Thoracic aorta (tissue), 2 donors: ENCODE results near the gene SPRR1B. TPM values are rescaled to one million over a fixed set of nuclear protein-coding genes. Genes with fewer than 3 reads are reported as not detected.
"Not testable (repeated sequence)": the region's sequence is repeated elsewhere in the genome, so short reads cannot be mapped to it uniquely, and the experiment has no call there.

Source experiments
- ATAC-seq: fragments of 150-250 bp; one replicate; pipeline ENCODE4 v1.8.0; 2017; ENCODE audit warnings: low read depth; ENCODE audit not compliant: insufficient number of reproducible peaks, low FRiP score
- DNase-seq: peaks from one replicate; pipeline ENCODE4 v3.0.0-alpha.2; 2020; ENCODE audit warnings: low spot score
- H3K27ac ChIP-seq, 2 donors: fragments of 200-600 bp; sonication (generic); 1 replicate in 1 of 2; 2 replicates in 1 of 2; pipeline ENCODE4 v1.5.1; 2016; ENCODE audit warnings: mild to moderate bottlenecking in 2 of 2, moderate library complexity in 2 of 2
- H3K27me3 ChIP-seq: fragments of 200-600 bp; sonication (generic); replicated peaks from 2 replicates; pipeline ENCODE4 v1.6.0; 2016; ENCODE audit warnings: mild to moderate bottlenecking; ENCODE audit not compliant: insufficient read depth
- H3K36me3 ChIP-seq: fragments of 200-600 bp; sonication (generic); one replicate; pipeline ENCODE4 v1.5.1; 2016
- H3K4me1 ChIP-seq, 2 donors: fragments of 200-600 bp; sonication (generic); 1 replicate in 1 of 2; 2 replicates in 1 of 2; pipeline versions ENCODE4 v1.5.1 to v1.6.0; 2016; ENCODE audit warnings: low read depth in 2 of 2, mild to moderate bottlenecking in 1 of 2; ENCODE audit not compliant: control insufficient read depth in 1 of 2
- H3K4me3 ChIP-seq: fragments of 200-600 bp; sonication (generic); 2 replicates; pipeline ENCODE4 v1.5.1; 2016; ENCODE audit warnings: mild to moderate bottlenecking
- H3K9me3 ChIP-seq: fragments of 200-600 bp; sonication (generic); 2 replicates; pipeline ENCODE4 v1.5.1; 2016
- total RNA-seq, 2 donors: library from RNA; depleted of rRNA; stranded (reverse); fragments of >200 nt; gene quantifications; one replicate each; pipeline versions ENCODE4 v1.1.0 to v1.2.3, GENCODE V29; 2016
- TF ChIP-seq, protein P1 (sequence below): fragments of 200-600 bp; sonication (generic); IDR thresholded peaks from one replicate; pipeline ENCODE4 v1.5.1; 2019; ENCODE audit warnings: antibody characterized with exemption

SPRR1B gene
- total RNA-seq, 2 donors from 2014 or later = not detected

GRCh38 chr1:152999818-153000217, 31.2 kb upstream of the SPRR1B start:
- Histone ChIP-seq H3K4me1 (no peaks in the 10 kb centered on the region), H3K9me3 (peaks cover 4% of the 10 kb centered on the region), H3K36me3 (no peaks in the 10 kb centered on the region), H3K27me3 (no peaks in the 10 kb centered on the region), H3K27ac (no peak overlapping the region), H3K4me3 (no peak overlapping the region)
- TF ChIP-seq, protein P1, sequence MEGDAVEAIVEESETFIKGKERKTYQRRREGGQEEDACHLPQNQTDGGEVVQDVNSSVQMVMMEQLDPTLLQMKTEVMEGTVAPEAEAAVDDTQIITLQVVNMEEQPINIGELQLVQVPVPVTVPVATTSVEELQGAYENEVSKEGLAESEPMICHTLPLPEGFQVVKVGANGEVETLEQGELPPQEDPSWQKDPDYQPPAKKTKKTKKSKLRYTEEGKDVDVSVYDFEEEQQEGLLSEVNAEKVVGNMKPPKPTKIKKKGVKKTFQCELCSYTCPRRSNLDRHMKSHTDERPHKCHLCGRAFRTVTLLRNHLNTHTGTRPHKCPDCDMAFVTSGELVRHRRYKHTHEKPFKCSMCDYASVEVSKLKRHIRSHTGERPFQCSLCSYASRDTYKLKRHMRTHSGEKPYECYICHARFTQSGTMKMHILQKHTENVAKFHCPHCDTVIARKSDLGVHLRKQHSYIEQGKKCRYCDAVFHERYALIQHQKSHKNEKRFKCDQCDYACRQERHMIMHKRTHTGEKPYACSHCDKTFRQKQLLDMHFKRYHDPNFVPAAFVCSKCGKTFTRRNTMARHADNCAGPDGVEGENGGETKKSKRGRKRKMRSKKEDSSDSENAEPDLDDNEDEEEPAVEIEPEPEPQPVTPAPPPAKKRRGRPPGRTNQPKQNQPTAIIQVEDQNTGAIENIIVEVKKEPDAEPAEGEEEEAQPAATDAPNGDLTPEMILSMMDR = no peak
- no peak for ATAC-seq
- no peak for DNase-seq

GRCh38 chr1:153000294-153000693, 30.7 kb upstream of the SPRR1B start:
- DNase-seq (no peak), ATAC-seq (no peak)
- Histone ChIP-seq H3K36me3 (no peaks in the 10 kb centered on the region), H3K27me3 (no peaks in the 10 kb centered on the region), H3K4me3 (no peak overlapping the region), H3K9me3 (peaks cover 4% of the 10 kb centered on the region), H3K27ac (no peak overlapping the region), H3K4me1 (no peaks in the 10 kb centered on the region)
- TF ChIP-seq, protein P1 = no peak

GRCh38 chr1:153001382-153001781, 29.6 kb upstream of the SPRR1B start, which contains the start of gene SPRR3:
Gene SPRR3 (plus strand): TSS chr1:153001749. CDS start chr1:153003021, 1,272 bp downstream.
- Histone ChIP-seq H3K27me3 (no peaks in the 10 kb centered on the region), H3K36me3 (no peaks in the 10 kb centered on the region), H3K9me3 (no peaks in the 10 kb centered on the region), H3K4me1 (no peaks in the 10 kb centered on the region), H3K4me3 (no peak within 1 kb of the TSS), H3K27ac (no peak within 1 kb of the TSS)
- TF ChIP-seq, protein P1 = no peak
- no peak for DNase-seq
- ATAC-seq = no peak

DNA sequence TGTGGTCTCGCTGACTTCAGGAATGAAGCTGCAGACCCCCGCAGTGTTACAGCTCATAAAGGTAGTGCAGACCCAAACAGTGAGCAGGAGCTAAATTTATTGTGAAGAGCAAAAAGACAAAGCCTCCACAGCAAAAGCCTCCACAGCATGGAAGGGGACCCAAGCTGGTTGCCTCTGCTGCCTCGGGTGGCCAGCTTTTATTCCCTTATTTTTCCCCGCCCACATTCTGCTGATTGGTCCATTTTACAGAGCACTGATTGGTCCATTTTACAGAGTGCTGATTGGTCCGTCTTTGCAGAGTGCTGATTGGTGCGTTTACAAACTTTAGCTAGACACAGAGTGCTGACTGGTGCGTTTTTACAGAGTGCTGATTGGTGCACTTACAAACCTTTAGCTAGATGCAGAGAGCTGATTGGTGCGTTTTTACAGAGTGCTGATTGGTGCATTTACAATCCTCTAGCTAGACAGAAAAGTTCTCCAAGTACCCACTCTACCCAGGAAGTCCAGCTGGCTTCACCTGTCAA, 19.7 kb upstream of the SPRR1B start:
- H3K27ac ChIP-seq, H3K36me3 ChIP-seq, H3K4me3 ChIP-seq, H3K9me3 ChIP-seq, H3K27me3 ChIP-seq, H3K4me1 ChIP-seq, ATAC-seq, DNase-seq: not testable (repeated sequence)

DNA sequence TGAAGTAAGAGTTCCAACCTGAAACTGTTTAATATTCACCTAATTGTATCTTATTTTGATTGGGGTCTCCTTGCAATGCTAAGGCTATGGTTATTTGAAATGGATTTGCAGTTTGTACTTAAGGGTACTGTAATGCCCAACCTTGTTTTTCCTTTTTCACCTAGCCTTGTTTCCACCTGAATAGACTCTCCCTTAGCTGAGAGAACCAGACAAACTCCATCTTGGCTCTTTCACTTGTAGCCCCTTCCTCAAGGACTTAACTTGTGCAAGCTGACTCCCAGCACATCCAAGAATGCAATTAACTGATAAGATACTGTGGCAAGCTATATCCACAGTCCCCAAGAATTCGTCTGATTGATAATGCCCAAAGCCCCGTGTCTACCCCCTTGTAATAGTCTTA, 9.2 kb upstream of the SPRR1B start:
- ATAC-seq, H3K36me3 ChIP-seq, H3K27me3 ChIP-seq, H3K4me3 ChIP-seq, H3K4me1 ChIP-seq, H3K27ac ChIP-seq, DNase-seq, H3K9me3 ChIP-seq: not testable (repeated sequence)

GRCh38 chr1:153022340-153022739, 8.7 kb upstream of the SPRR1B start:
- H3K27ac ChIP-seq, H3K4me1 ChIP-seq, H3K27me3 ChIP-seq, ATAC-seq, H3K36me3 ChIP-seq, H3K9me3 ChIP-seq, DNase-seq, H3K4me3 ChIP-seq: not testable (repeated sequence)

- ATAC-seq (no peak), DNase-seq (no peak)
- Histone ChIP-seq H3K4me1 (no peaks in the 10 kb centered on the region), H3K27ac (no peak overlapping the region), H3K4me3 (no peak overlapping the region), H3K36me3 (no peaks in the 10 kb centered on the region), H3K9me3 (no peaks in the 10 kb centered on the region), H3K27me3 (no peaks in the 10 kb centered on the region)
- TF ChIP-seq, protein P1 = no peak
Observed at GRCh38 chr1:153023109-153023508, 7.9 kb upstream of the SPRR1B start.
